Cerebellar nuclear complex (tissue), 1 donor: Measurements from ENCODE around the gene PNPLA7.
"Not testable (repeated sequence)": the region's sequence is repeated elsewhere in the genome, so short reads cannot be mapped to it uniquely, and the experiment has no call there.

Source experiments
- DNase-seq, 2 experiments: peaks; one replicate each; lab custom pipeline; 2025; lab: John Stamatoyannopoulos, UW

PNPLA7 gene

GRCh38 chr9:137515338-137515724, 34.9 kb downstream of the PNPLA7 start:
- no peak for DNase-seq

- DNase-seq, result no peak
Measured at GRCh38 chr9:137514691-137515337, 35.4 kb downstream of the PNPLA7 start.

GRCh38 chr9:137513801-137514570, 36.2 kb downstream of the PNPLA7 start:
- DNase-seq, result not testable (repeated sequence)

GRCh38 chr9:137513136-137513535, 37.1 kb downstream of the PNPLA7 start:
- DNase-seq, result not testable (repeated sequence)

- no peak for DNase-seq
Measured at GRCh38 chr9:137511758-137512463, 38.3 kb downstream of the PNPLA7 start.

GRCh38 chr9:137511126-137511525, 39.1 kb downstream of the PNPLA7 start:
- not testable (repeated sequence) for DNase-seq

- no peak for DNase-seq
Measured at GRCh38 chr9:137509198-137509597, 41.0 kb downstream of the PNPLA7 start.

GRCh38 chr9:137506702-137507171, 43.5 kb downstream of the PNPLA7 start:
- no peak for DNase-seq

GRCh38 chr9:137506274-137506673, 43.9 kb downstream of the PNPLA7 start:
- DNase-seq, result no peak

- no peak for DNase-seq
Measured at GRCh38 chr9:137505421-137506140, 44.6 kb downstream of the PNPLA7 start.

GRCh38 chr9:137504432-137504777, 45.8 kb downstream of the PNPLA7 start:
- DNase-seq, result no peak

GRCh38 chr9:137502008-137502911, 47.9 kb downstream of the PNPLA7 start:
- DNase-seq, result no peak

- no peak for DNase-seq
Measured at GRCh38 chr9:137501457-137501856, 48.7 kb downstream of the PNPLA7 start.

- DNase-seq, result no peak
Measured at GRCh38 chr9:137500666-137501397, 49.4 kb downstream of the PNPLA7 start.

GRCh38 chr9:137499858-137500661, 50.1 kb downstream of the PNPLA7 start:
- DNase-seq, result no peak

- no peak for DNase-seq
Measured at GRCh38 chr9:137499416-137499815, 50.8 kb downstream of the PNPLA7 start.

GRCh38 chr9:137498720-137499150, 51.5 kb downstream of the PNPLA7 start:
- no peak for DNase-seq

GRCh38 chr9:137497921-137498719, 52.1 kb downstream of the PNPLA7 start:
- DNase-seq, result no peak
